PC-3 (cell line): ENCODE results near the gene ZNF710. TPM values are rescaled to one million over a fixed set of nuclear protein-coding genes. Genes with fewer than 3 reads are reported as not detected.

Experiments
- ATAC-seq: fragments of 200-7000 bp; cut with Tn5 transposase; 2 replicates; pipeline ENCODE4 v1.9.1; 2020; ENCODE audit warnings: mild to moderate bottlenecking, moderate library complexity
- BruUV-seq: library from RNA; stranded (reverse); fragments of 400-500 nt; replicated peaks from 2 replicates; lab custom pipeline; 2021; lab: Mats Ljungman, UMichigan
- CTCF ChIA-PET: fragments of 300-600 bp; sonication (Branson Sonifier 250); formaldehyde crosslinking; loops from one replicate; lab custom pipeline; 2022; ENCODE audit warnings: antibody characterized with exemption; lab: Charles Lee
- POLR2A ChIA-PET: fragments of 300-600 bp; sonication (Branson Sonifier 250); formaldehyde crosslinking; loops from one replicate; lab custom pipeline; 2022; ENCODE audit warnings: antibody characterized with exemption; ENCODE audit not compliant: unreplicated experiment; lab: Charles Lee
- DNase-seq: peaks from one replicate; pipeline ENCODE4 v3.0.0-alpha.2; 2015
- H2AFZ ChIP-seq: fragments of 300-600 bp; sonication (generic); 2 replicates; pipeline ENCODE4 v1.6.0; 2016; ENCODE audit warnings: antibody characterized with exemption, low read length
- H3F3A ChIP-seq: fragments of 300-600 bp; sonication (generic); one replicate; pipeline ENCODE4 v1.6.0; 2017; ENCODE audit warnings: antibody characterized with exemption, low read length, control low read depth, mild to moderate bottlenecking; ENCODE audit not compliant: unreplicated experiment
- H3K27ac ChIP-seq: fragments of 300-600 bp; sonication (generic); 2 replicates; pipeline ENCODE4 v1.5.1; 2016; ENCODE audit warnings: mild to moderate bottlenecking, low read length
- H3K27me3 ChIP-seq: fragments of 300-600 bp; sonication (generic); 2 replicates; pipeline ENCODE4 v1.6.1; 2016; ENCODE audit warnings: low read length, mixed read lengths
- H3K36me3 ChIP-seq: fragments of 300-600 bp; sonication (generic); 2 replicates; pipeline ENCODE4 v1.6.1; 2016; ENCODE audit warnings: low read depth, mixed run types, low read length, mixed read lengths
- H3K4me1 ChIP-seq: fragments of 300-600 bp; sonication (generic); 2 replicates; pipeline ENCODE4 v1.5.1; 2016; ENCODE audit warnings: low read length; ENCODE audit not compliant: insufficient read depth
- H3K4me2 ChIP-seq: fragments of 300-600 bp; sonication (generic); 2 replicates; pipeline ENCODE4 v1.6.0; 2016; ENCODE audit warnings: low read length
- H3K4me3 ChIP-seq: fragments of 300-600 bp; sonication (generic); 2 replicates; pipeline ENCODE4 v1.5.1; 2016; ENCODE audit warnings: mild to moderate bottlenecking, low read length, mixed read lengths
- H3K79me2 ChIP-seq: fragments of 300-600 bp; sonication (generic); 2 replicates; pipeline ENCODE4 v1.6.1; 2017; ENCODE audit warnings: low read length, mixed read lengths
- H3K9ac ChIP-seq: fragments of 300-600 bp; sonication (generic); 2 replicates; pipeline ENCODE4 v1.6.0; 2016; ENCODE audit warnings: mild to moderate bottlenecking, low read length
- H3K9me2 ChIP-seq: fragments of 300-600 bp; sonication (generic); replicated peaks from 2 replicates; pipeline ENCODE4 v1.6.1; 2016; ENCODE audit warnings: mixed run types, low read length, mixed read lengths
- H3K9me3 ChIP-seq: fragments of 300-600 bp; sonication (generic); 2 replicates; pipeline ENCODE4 v1.6.1; 2016; ENCODE audit warnings: low read length, mixed read lengths
- H4K20me1 ChIP-seq: fragments of 300-600 bp; sonication (generic); 2 replicates; pipeline ENCODE4 v1.6.1; 2016; ENCODE audit warnings: low read length, mixed read lengths
- CTCF ChIP-seq: fragments of 300-600 bp; sonication (generic); conservative IDR thresholded peaks from 2 replicates; pipeline ENCODE4 v1.5.1; 2017; ENCODE audit warnings: antibody characterized with exemption, low read depth, mild to moderate bottlenecking, low read length
- EZH2 ChIP-seq: fragments of 300-600 bp; sonication (generic); IDR thresholded peaks from one replicate; pipeline ENCODE4 v1.6.1; 2017; ENCODE audit warnings: antibody characterized with exemption, mild to moderate bottlenecking, low read length; ENCODE audit not compliant: unreplicated experiment
- EZH2phosphoT487 ChIP-seq: fragments of 300-600 bp; sonication (generic); IDR thresholded peaks from 2 replicates; pipeline ENCODE4 v1.6.1; 2018; ENCODE audit warnings: mild to moderate bottlenecking, antibody characterized with exemption, low read length, borderline replicate concordance
- intact Hi-C: fragments of 100-400 bp; cut with micrococcal nuclease; formaldehyde crosslinking; loops from 2 replicates; pipeline ENCODE4 v1.9.0; 2023
- total RNA-seq: library from RNA; depleted of rRNA; stranded (reverse); fragments of >200 nt; gene quantifications from 2 replicates; pipeline ENCODE4 v1.2.3, GENCODE V29; 2014

Gene ZNF710
- total RNA-seq, 1 experiment from 2014 or later: 12.9 TPM

GRCh38 chr15:90064911-90065681, 64.0 kb downstream of the ZNF710 start:
- no peak overlapping the region for H2AFZ ChIP-seq
- CTCF ChIA-PET: no interaction called here
- no peak overlapping the region for H3K9ac ChIP-seq
- ATAC-seq (no peak), DNase-seq (no peak)
- no peak overlapping the region for H3K4me3 ChIP-seq
- POLR2A ChIA-PET: no interaction called here
- H3K9me2 ChIP-seq: no peaks in the 10 kb centered on the region
- H3K9me3 ChIP-seq: no peaks in the 10 kb centered on the region
- H3K36me3 ChIP-seq: no peaks in the 10 kb centered on the region
- no peak overlapping the region for H3K27ac ChIP-seq
- H3K4me1 ChIP-seq: no peaks in the 10 kb centered on the region
- no peaks in the 10 kb centered on the region for H3K27me3 ChIP-seq
- H4K20me1 ChIP-seq: no peaks in the 10 kb centered on the region
- BruUV-seq: no TSS peak
- H3K79me2 ChIP-seq: no peaks in the 10 kb centered on the region
- no peak overlapping the region for H3K4me2 ChIP-seq
- intact Hi-C loops: no loop called here
- TF ChIP-seq CTCF: no peak
- TF ChIP-seq EZH2phosphoT487: no peak
- no peak for TF ChIP-seq EZH2
- H3F3A ChIP-seq: no peaks in the 10 kb centered on the region

- Histone ChIP-seq H3K4me1 (no peaks in the 10 kb centered on the region), H3K9me3 (no peaks in the 10 kb centered on the region), H3K36me3 (no peaks in the 10 kb centered on the region), H3K4me2 (no peak overlapping the region), H3K79me2 (no peaks in the 10 kb centered on the region), H3K27me3 (no peaks in the 10 kb centered on the region), H3K9ac (no peak overlapping the region), H2AFZ (no peak overlapping the region), H3K9me2 (no peaks in the 10 kb centered on the region), H3K27ac (no peak overlapping the region), H3F3A (no peaks in the 10 kb centered on the region), H4K20me1 (no peaks in the 10 kb centered on the region), H3K4me3 (no peak overlapping the region)
- BruUV-seq: no TSS peak
- TF ChIP-seq CTCF (no peak), EZH2 (no peak), EZH2phosphoT487 (no peak)
- intact Hi-C loops: no loop called here
- DNase-seq (no peak), ATAC-seq (no peak)
- CTCF ChIA-PET: no interaction called here
- POLR2A ChIA-PET: interaction anchor here (0.6 kb wide), 1 partner anchor 63 kb away, joined by 3 read pairs; no protein-coding TSS in a partner anchor
Observed at GRCh38 chr15:90065682-90066049, 64.5 kb downstream of the ZNF710 start.
